Measurements from ENCODE around the gene DAPK2. TPM values are rescaled to one million over a fixed set of nuclear protein-coding genes. Genes with fewer than 3 reads are reported as not detected.

The DAPK2 gene
- total RNA-seq, 4 donors from 2014 or later = 47.4 to 105 (median 78.7) TPM

DNA sequence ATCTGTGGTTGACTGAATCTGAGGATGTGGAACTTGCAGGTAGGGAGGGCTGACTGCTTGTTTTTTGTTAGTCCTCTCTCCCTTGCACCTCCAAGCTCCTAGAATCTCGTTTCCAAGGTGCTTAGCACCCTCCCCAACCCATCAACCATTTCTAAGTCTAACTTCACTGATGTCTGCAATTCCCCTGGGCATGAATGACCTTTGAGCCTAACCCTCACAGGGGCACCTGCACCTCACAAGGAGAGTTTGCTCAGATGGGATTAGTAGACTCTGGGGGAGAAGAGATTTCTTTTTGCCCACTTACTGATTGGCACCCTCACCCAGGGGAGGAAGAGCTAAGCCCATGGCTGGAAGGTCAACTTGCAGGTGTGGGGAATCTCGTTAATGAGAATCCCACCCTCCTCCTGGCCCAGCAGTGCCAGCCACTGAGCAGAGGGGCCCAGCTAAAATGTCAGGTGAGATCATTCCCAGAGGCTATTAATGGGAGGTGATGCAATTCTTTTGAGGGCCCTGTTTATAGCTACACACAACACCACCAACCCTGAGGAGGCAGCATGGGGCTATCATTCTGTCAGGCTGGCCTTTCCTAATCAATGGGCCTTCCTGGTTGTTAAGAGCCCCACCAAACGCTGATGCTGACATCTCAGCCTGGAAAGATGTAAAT lies 130.9 kb downstream of the DAPK2 start:
- no peak overlapping the region for H3K4me3 ChIP-seq (replicated peaks in 1 of 3)
- TF ChIP-seq, protein P1, sequence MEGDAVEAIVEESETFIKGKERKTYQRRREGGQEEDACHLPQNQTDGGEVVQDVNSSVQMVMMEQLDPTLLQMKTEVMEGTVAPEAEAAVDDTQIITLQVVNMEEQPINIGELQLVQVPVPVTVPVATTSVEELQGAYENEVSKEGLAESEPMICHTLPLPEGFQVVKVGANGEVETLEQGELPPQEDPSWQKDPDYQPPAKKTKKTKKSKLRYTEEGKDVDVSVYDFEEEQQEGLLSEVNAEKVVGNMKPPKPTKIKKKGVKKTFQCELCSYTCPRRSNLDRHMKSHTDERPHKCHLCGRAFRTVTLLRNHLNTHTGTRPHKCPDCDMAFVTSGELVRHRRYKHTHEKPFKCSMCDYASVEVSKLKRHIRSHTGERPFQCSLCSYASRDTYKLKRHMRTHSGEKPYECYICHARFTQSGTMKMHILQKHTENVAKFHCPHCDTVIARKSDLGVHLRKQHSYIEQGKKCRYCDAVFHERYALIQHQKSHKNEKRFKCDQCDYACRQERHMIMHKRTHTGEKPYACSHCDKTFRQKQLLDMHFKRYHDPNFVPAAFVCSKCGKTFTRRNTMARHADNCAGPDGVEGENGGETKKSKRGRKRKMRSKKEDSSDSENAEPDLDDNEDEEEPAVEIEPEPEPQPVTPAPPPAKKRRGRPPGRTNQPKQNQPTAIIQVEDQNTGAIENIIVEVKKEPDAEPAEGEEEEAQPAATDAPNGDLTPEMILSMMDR (IDR thresholded peaks at IDR 0.05) = no peak
- TF ChIP-seq POLR2A (IDR thresholded peaks at IDR 0.05) = no peak
- H3K9me3 ChIP-seq = no peaks in the 10 kb centered on the region
- peak overlapping the region; percentile 36 to 49 (median 37) for H3K27ac ChIP-seq
- intact Hi-C loops (cut with DNase I) = no loop called here
- no peak for DNase-seq
- 91 to 92% methylated on average over 2 to 3 of the region's 3 CpGs for whole genome bisulfite sequencing, 2 donors
- peaks cover 0 to 5% of the 10 kb centered on the region in 2 donors for H3K36me3 ChIP-seq
- no peaks in the 10 kb centered on the region for H3K27me3 ChIP-seq
- H3K4me1 ChIP-seq = peaks cover 13 to 20% of the 10 kb centered on the region in 2 donors

DNA sequence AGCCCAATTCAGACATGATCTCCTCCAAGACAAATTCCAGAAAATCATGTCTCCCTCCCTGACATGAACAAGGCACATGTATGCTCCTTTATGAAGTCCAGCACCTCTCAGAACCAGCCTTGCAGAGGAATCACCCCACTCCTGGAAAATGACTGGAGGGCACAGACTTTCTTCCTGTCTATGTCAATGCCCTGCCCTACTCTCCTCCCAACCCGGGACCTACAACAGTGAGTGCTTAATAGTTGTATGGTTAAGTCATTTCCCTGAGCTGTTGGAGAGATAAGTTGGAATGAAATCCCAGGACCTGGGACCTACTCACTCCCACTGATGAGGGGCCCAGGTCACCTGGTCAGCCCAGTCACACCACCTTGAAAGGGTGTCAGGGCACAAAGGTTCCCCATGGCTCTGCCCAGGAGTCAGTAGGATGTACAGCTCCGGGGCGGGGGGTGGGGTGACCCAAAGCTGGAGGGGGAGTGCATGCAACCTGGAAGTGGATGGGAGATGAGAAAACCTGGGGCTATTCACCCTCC lies 132.4 kb downstream of the DAPK2 start:
- no peak overlapping the region for H3K4me3 ChIP-seq (replicated peaks in 1 of 3)
- intact Hi-C loops (cut with DNase I) = no loop called here
- 90 to 92% methylated on average over 3 of the region's 3 CpGs for WGBS, 2 donors
- TF ChIP-seq, protein P1 (IDR thresholded peaks at IDR 0.05) = no peak
- TF ChIP-seq POLR2A (IDR thresholded peaks at IDR 0.05) = no peak
- no peak for DNase-seq
- no peaks in the 10 kb centered on the region for H3K27me3 ChIP-seq
- H3K27ac ChIP-seq = peak overlapping the region in 1 of 3 donors; percentile 55
- H3K9me3 ChIP-seq = no peaks in the 10 kb centered on the region
- peaks cover 28 to 35% of the 10 kb centered on the region in 2 donors for H3K4me1 ChIP-seq
- H3K36me3 ChIP-seq = no peaks in the 10 kb centered on the region

DNA sequence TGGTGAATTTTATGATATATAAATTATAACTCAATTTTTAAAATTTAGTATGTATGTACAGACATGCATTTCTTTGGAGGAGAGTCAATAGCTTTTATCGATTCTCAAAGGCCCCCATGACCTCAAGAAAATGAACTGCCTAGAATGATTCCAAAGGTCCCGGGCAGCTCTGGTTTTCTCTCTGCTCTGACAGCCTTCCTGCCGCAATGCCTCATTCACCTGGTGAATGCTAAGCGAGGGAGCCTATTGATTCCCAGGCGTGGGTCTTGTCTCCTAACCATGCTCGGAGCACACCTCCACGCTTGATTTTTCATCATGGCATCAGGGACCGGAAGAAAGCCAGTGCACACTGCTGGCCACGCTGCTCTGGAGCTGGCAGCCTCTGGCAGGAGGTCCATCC lies 132.9 kb downstream of the DAPK2 start:
- DNase-seq = no peak
- no peaks in the 10 kb centered on the region for H3K36me3 ChIP-seq
- peaks cover 29 to 39% of the 10 kb centered on the region in 2 donors for H3K4me1 ChIP-seq
- no peaks in the 10 kb centered on the region for H3K27me3 ChIP-seq
- WGBS, 2 donors = 93 to 94% methylated on average over 9 of the region's 9 CpGs
- intact Hi-C loops (cut with DNase I) = no loop called here
- H3K4me3 ChIP-seq (replicated peaks in 1 of 3) = no peak overlapping the region
- TF ChIP-seq, protein P1 (IDR thresholded peaks at IDR 0.05) = no peak
- no peak for TF ChIP-seq POLR2A (IDR thresholded peaks at IDR 0.05)
- no peaks in the 10 kb centered on the region for H3K9me3 ChIP-seq
- H3K27ac ChIP-seq = peak overlapping the region in 1 of 3 donors; percentile 55

DNA sequence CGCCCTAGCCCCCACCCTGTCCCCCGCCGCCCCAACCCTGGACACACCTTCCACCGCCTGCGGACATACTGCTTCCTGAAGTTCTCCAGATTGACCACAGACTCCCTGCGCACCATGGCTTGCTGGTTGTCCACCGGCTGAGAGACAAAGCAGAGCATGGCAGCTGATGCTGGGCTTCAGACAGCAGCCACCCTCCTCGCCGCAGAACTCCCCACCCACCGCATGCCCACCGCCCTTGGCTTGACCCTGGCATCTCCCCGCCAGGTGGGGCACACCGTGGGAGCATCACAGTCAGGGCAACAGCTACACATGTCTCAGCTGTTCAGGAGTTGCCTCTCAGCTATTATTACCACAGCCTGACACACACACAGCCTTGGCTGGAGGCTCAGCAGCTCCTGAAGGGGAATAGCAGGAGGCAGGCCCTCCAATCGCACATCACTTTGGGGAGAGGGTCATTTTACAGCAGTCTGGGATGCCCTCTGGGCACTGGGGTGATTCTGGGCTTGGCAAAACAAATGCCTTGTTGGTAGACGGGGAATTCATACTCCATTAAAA lies 134.1 kb downstream of the DAPK2 start:
- WGBS, 2 donors = 95% methylated on average over 14 to 15 of the region's 15 CpGs
- no peak overlapping the region for H3K4me3 ChIP-seq (replicated peaks in 1 of 3)
- H3K9me3 ChIP-seq = no peaks in the 10 kb centered on the region
- peak overlapping the region in 1 of 3 donors; percentile 82 for H3K27ac ChIP-seq
- no peak for TF ChIP-seq POLR2A (IDR thresholded peaks at IDR 0.05)
- TF ChIP-seq, protein P1 (IDR thresholded peaks at IDR 0.05) = no peak
- peaks cover 0 to 5% of the 10 kb centered on the region in 2 donors for H3K36me3 ChIP-seq
- DNase-seq = no peak
- intact Hi-C loops (cut with DNase I) = no loop called here
- no peaks in the 10 kb centered on the region for H3K27me3 ChIP-seq
- peaks cover 29 to 39% of the 10 kb centered on the region in 2 donors for H3K4me1 ChIP-seq

DNA sequence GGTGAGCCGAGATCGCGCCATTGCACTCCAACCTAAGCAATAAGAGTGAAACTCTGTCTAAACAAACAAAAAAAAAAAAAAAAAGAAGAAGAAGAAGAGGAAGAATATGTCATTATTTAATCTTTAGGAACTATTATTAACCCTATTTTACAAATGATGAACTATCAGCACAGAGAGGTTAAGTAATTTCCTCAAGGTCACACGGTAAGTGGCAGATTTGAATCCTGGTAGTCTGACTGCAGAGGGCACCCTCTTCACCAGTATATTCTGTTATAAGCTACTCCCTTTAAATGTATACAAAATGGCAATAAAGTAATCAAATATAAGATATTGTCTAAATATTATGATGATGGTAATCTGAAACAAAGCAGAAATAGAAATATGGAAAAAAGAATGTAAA lies 135.1 kb downstream of the DAPK2 start:
- DNase-seq = no peak
- Histone ChIP-seq H3K4me1 (peaks cover 32 to 39% of the 10 kb centered on the region in 2 donors), H3K27ac (peak overlapping the region; percentile 4 to 91 (median 82)), H3K9me3 (no peaks in the 10 kb centered on the region), H3K36me3 (peaks cover 0 to 5% of the 10 kb centered on the region in 2 donors), H3K4me3 (replicated peaks in 1 of 3) (no peak overlapping the region), H3K27me3 (no peaks in the 10 kb centered on the region)
- TF ChIP-seq, protein P1 (IDR thresholded peaks at IDR 0.05) = no peak
- TF ChIP-seq POLR2A (IDR thresholded peaks at IDR 0.05) = no peak
- 88 to 99% methylated on average over 4 of the region's 4 CpGs for WGBS, 2 donors
- intact Hi-C loops (cut with DNase I) = no loop called here
